MM.1S (cell line): ENCODE results near the gene MUC5B.

Source experiments
- DNase-seq: peaks from one replicate; pipeline ENCODE4 v3.0.0-alpha.2; 2015
- H2AFZ ChIP-seq: fragments of 300-600 bp; sonication (generic); 2 replicates; pipeline ENCODE4 v1.6.0; 2016; ENCODE audit warnings: antibody characterized with exemption, low read length
- H3F3A ChIP-seq: fragments of 300-600 bp; sonication (generic); 2 replicates; pipeline ENCODE4 v1.6.1; 2016; ENCODE audit warnings: mild to moderate bottlenecking, antibody characterized with exemption, low read length, moderate library complexity, mixed read lengths; ENCODE audit not compliant: insufficient read depth
- H3K27ac ChIP-seq: fragments of 300-600 bp; sonication (generic); 2 replicates; pipeline ENCODE4 v1.5.1; 2016; ENCODE audit warnings: mild to moderate bottlenecking, low read length
- H3K27me3 ChIP-seq: fragments of 300-600 bp; sonication (generic); replicated peaks from 2 replicates; pipeline ENCODE4 v1.6.0; 2016; ENCODE audit warnings: low read length; ENCODE audit not compliant: insufficient read depth
- H3K36me3 ChIP-seq: fragments of 300-600 bp; sonication (generic); replicated peaks from 2 replicates; pipeline ENCODE4 v1.6.1; 2016; ENCODE audit warnings: mild to moderate bottlenecking, low read length, mixed read lengths; ENCODE audit not compliant: insufficient read depth
- H3K4me1 ChIP-seq: fragments of 300-600 bp; sonication (generic); 2 replicates; pipeline ENCODE4 v1.6.1; 2016; ENCODE audit warnings: low read length, mixed read lengths
- H3K4me2 ChIP-seq: fragments of 300-600 bp; sonication (generic); 2 replicates; pipeline ENCODE4 v1.6.0; 2016; ENCODE audit warnings: low read depth, low read length
- H3K4me3 ChIP-seq: fragments of 300-600 bp; sonication (generic); 2 replicates; pipeline ENCODE4 v1.5.1; 2016; ENCODE audit warnings: low read length, mixed read lengths
- H3K79me2 ChIP-seq: fragments of 300-600 bp; sonication (generic); 2 replicates; pipeline ENCODE4 v1.6.1; 2016; ENCODE audit warnings: mixed run types, low read length, mixed read lengths
- H3K9ac ChIP-seq: fragments of 300-600 bp; sonication (generic); 2 replicates; pipeline ENCODE4 v1.6.1; 2016; ENCODE audit warnings: low read length, mixed read lengths
- H3K9me2 ChIP-seq: fragments of 300-600 bp; sonication (generic); replicated peaks from 2 replicates; pipeline ENCODE4 v1.6.1; 2016; ENCODE audit warnings: mild to moderate bottlenecking, low read length, mixed read lengths; ENCODE audit not compliant: insufficient read depth
- H3K9me3 ChIP-seq: fragments of 300-600 bp; sonication (generic); replicated peaks from 2 replicates; pipeline ENCODE4 v1.6.1; 2016; ENCODE audit warnings: mild to moderate bottlenecking, low read length, mixed read lengths; ENCODE audit not compliant: insufficient read depth
- H4K20me1 ChIP-seq: fragments of 300-600 bp; sonication (generic); 2 replicates; pipeline ENCODE4 v1.6.1; 2016; ENCODE audit warnings: mild to moderate bottlenecking, low read length, moderate library complexity, mixed read lengths; ENCODE audit not compliant: insufficient read depth
- EZH2 ChIP-seq: fragments of 300-600 bp; sonication (generic); optimal IDR thresholded peaks from 2 replicates; pipeline ENCODE3; 2017; ENCODE audit warnings: low read depth, mild to moderate bottlenecking, antibody characterized with exemption, low read length, mixed read lengths
- EZH2phosphoT487 ChIP-seq: fragments of 300-600 bp; sonication (generic); IDR thresholded peaks from 2 replicates; pipeline ENCODE4 v1.6.1; 2018; ENCODE audit warnings: antibody characterized with exemption, low read length
- TF ChIP-seq, protein P1 (sequence below): fragments of 300-600 bp; sonication (generic); IDR thresholded peaks from 2 replicates; pipeline ENCODE4 v1.5.1; 2016; ENCODE audit warnings: antibody characterized with exemption, low read length, mixed read lengths

The MUC5B gene

DNA sequence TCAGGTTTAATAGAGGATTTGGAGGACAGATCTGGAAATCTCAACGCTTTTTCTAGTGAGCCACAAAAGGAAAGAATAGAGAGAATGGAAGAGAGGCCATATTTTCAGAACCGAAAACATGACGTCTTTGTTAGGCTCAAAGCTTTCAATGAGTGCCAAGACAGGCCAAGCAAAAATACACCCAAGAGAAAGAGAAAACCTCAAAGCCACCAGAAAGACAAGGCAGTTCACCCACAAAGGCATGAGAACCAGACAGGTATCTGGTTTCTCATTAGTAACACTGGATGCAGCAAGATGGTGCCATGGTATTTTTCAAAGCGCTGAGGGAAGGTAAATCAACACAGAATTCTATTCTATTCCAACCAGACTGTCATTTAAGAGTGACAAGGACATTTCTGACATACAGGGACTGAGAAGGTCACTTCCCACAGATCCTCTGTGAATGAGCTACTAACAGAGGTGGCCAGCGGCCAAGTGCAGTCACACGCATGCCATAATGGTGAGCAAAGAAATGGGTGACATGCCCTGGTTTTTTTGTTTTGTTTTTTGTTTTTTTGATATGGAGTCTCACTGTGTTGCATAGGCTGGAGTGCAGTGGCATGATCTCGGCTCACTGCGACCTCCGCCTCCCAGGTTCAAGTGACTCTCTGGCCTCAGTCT lies 44.7 kb downstream of the MUC5B start:
- TF ChIP-seq EZH2 (no peak), EZH2phosphoT487 (no peak)
- TF ChIP-seq, protein P1, sequence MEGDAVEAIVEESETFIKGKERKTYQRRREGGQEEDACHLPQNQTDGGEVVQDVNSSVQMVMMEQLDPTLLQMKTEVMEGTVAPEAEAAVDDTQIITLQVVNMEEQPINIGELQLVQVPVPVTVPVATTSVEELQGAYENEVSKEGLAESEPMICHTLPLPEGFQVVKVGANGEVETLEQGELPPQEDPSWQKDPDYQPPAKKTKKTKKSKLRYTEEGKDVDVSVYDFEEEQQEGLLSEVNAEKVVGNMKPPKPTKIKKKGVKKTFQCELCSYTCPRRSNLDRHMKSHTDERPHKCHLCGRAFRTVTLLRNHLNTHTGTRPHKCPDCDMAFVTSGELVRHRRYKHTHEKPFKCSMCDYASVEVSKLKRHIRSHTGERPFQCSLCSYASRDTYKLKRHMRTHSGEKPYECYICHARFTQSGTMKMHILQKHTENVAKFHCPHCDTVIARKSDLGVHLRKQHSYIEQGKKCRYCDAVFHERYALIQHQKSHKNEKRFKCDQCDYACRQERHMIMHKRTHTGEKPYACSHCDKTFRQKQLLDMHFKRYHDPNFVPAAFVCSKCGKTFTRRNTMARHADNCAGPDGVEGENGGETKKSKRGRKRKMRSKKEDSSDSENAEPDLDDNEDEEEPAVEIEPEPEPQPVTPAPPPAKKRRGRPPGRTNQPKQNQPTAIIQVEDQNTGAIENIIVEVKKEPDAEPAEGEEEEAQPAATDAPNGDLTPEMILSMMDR: no peak
- Histone ChIP-seq H3K4me3 (no peak overlapping the region), H3K4me1 (peaks cover 7% of the 10 kb centered on the region; the same call in 1 of the 2 replicates), H2AFZ (no peak overlapping the region), H3K36me3 (no peaks in the 10 kb centered on the region), H3K4me2 (no peak overlapping the region), H3K27me3 (no peaks in the 10 kb centered on the region), H3K9me2 (no peaks in the 10 kb centered on the region), H3K79me2 (no peaks in the 10 kb centered on the region), H3K9me3 (no peaks in the 10 kb centered on the region), H3K27ac (no peak overlapping the region), H3F3A (no peaks in the 10 kb centered on the region), H4K20me1 (no peaks in the 10 kb centered on the region), H3K9ac (no peak overlapping the region)
- DNase-seq: no peak

DNA sequence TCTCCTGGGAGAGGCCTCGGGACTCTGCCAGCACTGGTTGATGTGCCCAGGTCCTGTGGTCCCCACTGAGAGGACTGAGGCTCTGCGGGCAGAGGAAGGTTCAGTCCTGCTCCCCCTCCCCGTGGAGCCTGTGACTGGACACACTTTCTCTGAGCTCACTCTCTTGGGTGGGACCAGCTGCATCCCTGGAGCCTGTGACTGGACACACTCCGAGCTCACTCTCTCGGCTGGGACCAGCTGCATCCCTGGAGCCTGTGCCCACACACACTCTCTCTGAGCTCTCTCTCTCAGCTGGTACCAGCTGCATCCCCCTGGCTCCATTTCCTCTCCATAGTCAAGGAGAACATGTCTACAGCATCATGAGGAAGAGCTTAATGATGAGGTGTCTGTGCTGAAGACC lies 47.1 kb downstream of the MUC5B start:
- Histone ChIP-seq H2AFZ (no peak overlapping the region), H4K20me1 (no peaks in the 10 kb centered on the region), H3K9me3 (no peaks in the 10 kb centered on the region), H3K4me2 (no peak overlapping the region), H3K79me2 (no peaks in the 10 kb centered on the region), H3K9ac (no peak overlapping the region), H3K27me3 (no peaks in the 10 kb centered on the region), H3K4me1 (no peaks in the 10 kb centered on the region), H3K36me3 (no peaks in the 10 kb centered on the region), H3K4me3 (no peak overlapping the region), H3K27ac (no peak overlapping the region), H3F3A (no peaks in the 10 kb centered on the region), H3K9me2 (no peaks in the 10 kb centered on the region)
- TF ChIP-seq EZH2: no peak
- TF ChIP-seq, protein P1: no peak
- no peak for TF ChIP-seq EZH2phosphoT487
- no peak for DNase-seq

DNA sequence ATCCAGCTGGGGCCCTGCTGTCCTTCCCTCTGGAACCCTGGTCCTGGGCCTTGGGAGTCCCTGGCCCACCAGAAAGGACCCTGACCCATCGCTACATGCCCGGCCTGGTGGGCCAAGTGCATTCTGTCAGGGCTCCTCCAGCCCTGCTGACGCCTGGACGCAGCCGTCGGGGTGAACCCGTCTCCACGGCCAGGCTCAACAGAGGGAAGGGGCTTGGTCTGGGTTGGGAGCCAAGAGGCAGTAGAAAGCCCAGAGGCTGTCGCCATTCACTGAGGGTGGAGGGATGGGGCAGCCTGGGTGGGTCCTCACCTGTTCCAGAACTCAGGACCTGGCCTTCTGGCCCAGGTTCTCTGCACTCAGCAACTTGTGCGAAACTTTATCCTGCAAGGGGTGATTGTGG lies 47.6 kb downstream of the MUC5B start:
- Histone ChIP-seq H3K27me3 (no peaks in the 10 kb centered on the region), H4K20me1 (no peaks in the 10 kb centered on the region), H2AFZ (no peak overlapping the region), H3K27ac (no peak overlapping the region), H3K4me1 (no peaks in the 10 kb centered on the region), H3K9ac (no peak overlapping the region), H3K9me3 (no peaks in the 10 kb centered on the region), H3K4me3 (no peak overlapping the region), H3K79me2 (no peaks in the 10 kb centered on the region), H3K4me2 (no peak overlapping the region), H3K9me2 (no peaks in the 10 kb centered on the region), H3K36me3 (no peaks in the 10 kb centered on the region), H3F3A (no peaks in the 10 kb centered on the region)
- no peak for DNase-seq
- TF ChIP-seq EZH2phosphoT487 (no peak), EZH2 (no peak)
- TF ChIP-seq, protein P1: no peak
